Heart left ventricle (tissue), 13 donors: Measurements from ENCODE around the gene SLC7A1.

Experiments used
- POLR2A ChIP-seq, 2 donors: fragments of 450-650 bp; IDR thresholded peaks; one replicate each; pipeline ENCODE4 v1.6.1; 2017; ENCODE audit warnings: antibody characterized with exemption in 2 of 2, mild to moderate bottlenecking in 2 of 2, moderate library complexity in 2 of 2
- TF ChIP-seq, protein P1 (sequence below), 12 donors: fragments of 200-600 bp; sonication (generic) in 4 of 12; IDR thresholded peaks; one replicate each; pipeline versions ENCODE4 v1.5.0 to v1.8.0; 2018 to 2022; ENCODE audit warnings: antibody characterized with exemption in 12 of 12, mild to moderate bottlenecking in 5 of 12
- donor health status: ischemic (EF 13 %, LVEDD 7.1; RV severe dilation, severe dysfunction).
- donor health status: DM: no; HTN: yes; CAD: no.
- donor health status: DM: no; HTN: no; CAD: no.
- donor health status: ischemic (EF 25% LVEDD 6.9; RV normal size, moderate dysfunction).
- donor health status: ischemic (EF 25% LVEDD 5.7; RV mildly dilated, moderate dysfunction).
- donor health status: ischemic (EF 35%, LVEDD 5.7; RV mildly dilated, moderate dysfunction).
- donor health status: nonischemic (EF 11% LVEDD 7.7; RV severe dilation, severe dysfunction).
- donor health status: DM: yes; HTN: yes; CAD: no.
- donor health status: PGD.
- donor health status: ischemic (EF 29% LVEDD 5.4; RV normal size, mild dysfunction).
- donor health status: nonischemic (EF 23%, LVEDD 6.1; RV moderate dilation, normal function).

DNA sequence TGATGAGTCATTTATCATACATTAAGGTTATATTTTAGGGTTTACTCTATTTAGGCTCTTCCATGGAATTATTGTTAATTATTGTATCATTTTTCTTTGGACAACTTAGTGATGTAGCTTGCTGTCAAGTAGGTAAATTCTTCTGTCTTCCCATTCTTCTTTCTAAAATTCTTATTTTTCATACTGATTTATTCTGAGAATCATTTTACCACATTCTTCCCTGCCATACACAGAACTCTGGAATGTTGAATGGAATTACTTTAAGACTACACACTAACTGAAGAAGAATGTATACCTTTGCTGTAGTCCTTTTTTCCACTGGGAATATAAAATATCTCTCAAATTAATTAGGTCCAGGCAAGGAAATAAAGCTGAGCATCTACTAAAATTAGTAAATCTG lies 24.5 kb upstream of the SLC7A1 start:
- TF ChIP-seq, protein P1, sequence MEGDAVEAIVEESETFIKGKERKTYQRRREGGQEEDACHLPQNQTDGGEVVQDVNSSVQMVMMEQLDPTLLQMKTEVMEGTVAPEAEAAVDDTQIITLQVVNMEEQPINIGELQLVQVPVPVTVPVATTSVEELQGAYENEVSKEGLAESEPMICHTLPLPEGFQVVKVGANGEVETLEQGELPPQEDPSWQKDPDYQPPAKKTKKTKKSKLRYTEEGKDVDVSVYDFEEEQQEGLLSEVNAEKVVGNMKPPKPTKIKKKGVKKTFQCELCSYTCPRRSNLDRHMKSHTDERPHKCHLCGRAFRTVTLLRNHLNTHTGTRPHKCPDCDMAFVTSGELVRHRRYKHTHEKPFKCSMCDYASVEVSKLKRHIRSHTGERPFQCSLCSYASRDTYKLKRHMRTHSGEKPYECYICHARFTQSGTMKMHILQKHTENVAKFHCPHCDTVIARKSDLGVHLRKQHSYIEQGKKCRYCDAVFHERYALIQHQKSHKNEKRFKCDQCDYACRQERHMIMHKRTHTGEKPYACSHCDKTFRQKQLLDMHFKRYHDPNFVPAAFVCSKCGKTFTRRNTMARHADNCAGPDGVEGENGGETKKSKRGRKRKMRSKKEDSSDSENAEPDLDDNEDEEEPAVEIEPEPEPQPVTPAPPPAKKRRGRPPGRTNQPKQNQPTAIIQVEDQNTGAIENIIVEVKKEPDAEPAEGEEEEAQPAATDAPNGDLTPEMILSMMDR (IDR thresholded peaks at IDR 0.05): no peak
- no peak for TF ChIP-seq POLR2A (IDR thresholded peaks at IDR 0.05)
